ENCODE results near the gene SPATA9. TPM values are rescaled to one million over a fixed set of nuclear protein-coding genes. Genes with fewer than 3 reads are reported as not detected.

SPATA9 gene
- not detected in 2 replicates for total RNA-seq

GRCh38 chr5:95682891-95683290 is at the start of gene SPATA9:
SPATA9 (minus strand) TSS chr5:95682991; CDS start chr5:95682854, 137 bp downstream.

GRCh38 chr5:95730730-95731570 is 48.2 kb upstream of the SPATA9 start, which contains the start of gene RHOBTB3:
RHOBTB3 (plus strand) TSS chr5:95731336; CDS start chr5:95731683, 347 bp downstream.

GRCh38 chr5:95646569-95647431 is 36.0 kb downstream of the SPATA9 start, which contains the start of gene RFESD:
RFESD (plus strand) TSS chr5:95646777; CDS start chr5:95652272, 5,495 bp downstream.

GRCh38 chr5:95620030-95620869 is 62.5 kb downstream of the SPATA9 start, which contains the start of gene GPR150:
GPR150 (plus strand) TSS chr5:95620087; CDS start chr5:95620276, 189 bp downstream.

Other genes starting within 250 kb of the SPATA9 start
- 72.4 and 87.9 TPM in 2 replicates for gene SKIC3, start 128.0 kb downstream of the SPATA9 start, total RNA-seq
- gene ARSK, start 127.9 kb downstream of the SPATA9 start, total RNA-seq: 16.7 and 22.3 TPM in 2 replicates
- 0.18 and 0.86 TPM in 2 replicates for gene GPR150, start 62.9 kb downstream of the SPATA9 start, total RNA-seq
- 0.58 and 2.1 TPM in 2 replicates for gene RFESD, start 36.2 kb downstream of the SPATA9 start, total RNA-seq
- 121 and 151 TPM in 2 replicates for gene RHOBTB3, start 48.3 kb upstream of the SPATA9 start, total RNA-seq
- 417 and 468 TPM in 2 replicates for gene GLRX, start 139.7 kb upstream of the SPATA9 start, total RNA-seq

All from myometrial cell (primary cell).